ENCODE measurements around the gene AUH. TPM values are rescaled to one million over a fixed set of nuclear protein-coding genes. Genes with fewer than 3 reads are reported as not detected.
"Not testable (repeated sequence)": the region's sequence is repeated elsewhere in the genome, so short reads cannot be mapped to it uniquely, and the experiment has no call there.

Gene AUH
- total RNA-seq, 1 donor = 13.4 TPM

GRCh38 chr9:91392435-91392834, 30.7 kb upstream of the AUH start:
- DNase-seq (ENCODE audit: low read depth) = no peak
- no peak for TF ChIP-seq CTCF (IDR thresholded peaks at IDR 0.05; ENCODE audit: insufficient read depth, low read depth, low read length)
- no peak overlapping the region for H3K4me3 ChIP-seq (ENCODE audit: low read depth, low read length)

GRCh38 chr9:91391818-91392217, 30.1 kb upstream of the AUH start:
- DNase-seq (ENCODE audit: low read depth) = no peak
- H3K4me3 ChIP-seq (ENCODE audit: low read depth, low read length) = no peak overlapping the region
- no peak for TF ChIP-seq CTCF (IDR thresholded peaks at IDR 0.05; ENCODE audit: insufficient read depth, low read depth, low read length)

GRCh38 chr9:91391412-91391811, 29.7 kb upstream of the AUH start:
- no peak for DNase-seq (ENCODE audit: low read depth)
- no peak overlapping the region for H3K4me3 ChIP-seq (ENCODE audit: low read depth, low read length)
- TF ChIP-seq CTCF (IDR thresholded peaks at IDR 0.05; ENCODE audit: insufficient read depth, low read depth, low read length) = no peak

- H3K4me3 ChIP-seq (ENCODE audit: low read depth, low read length); DNase-seq (ENCODE audit: low read depth): not testable (repeated sequence)
These were observed 28.0 kb upstream of the AUH start for GRCh38 chr9:91389686-91390085.

GRCh38 chr9:91386765-91387164, 25.0 kb upstream of the AUH start:
- DNase-seq (ENCODE audit: low read depth) = no peak
- no peak for TF ChIP-seq CTCF (IDR thresholded peaks at IDR 0.05; ENCODE audit: insufficient read depth, low read depth, low read length)
- no peak overlapping the region for H3K4me3 ChIP-seq (ENCODE audit: low read depth, low read length)

- TF ChIP-seq CTCF (IDR thresholded peaks at IDR 0.05; ENCODE audit: insufficient read depth, low read depth, low read length) = no peak
- no peak overlapping the region for H3K4me3 ChIP-seq (ENCODE audit: low read depth, low read length)
- DNase-seq (ENCODE audit: low read depth) = no peak
These were observed 23.2 kb upstream of the AUH start for GRCh38 chr9:91384954-91385353.

- no peak overlapping the region for H3K4me3 ChIP-seq (ENCODE audit: low read depth, low read length)
- DNase-seq (ENCODE audit: low read depth) = no peak
- no peak for TF ChIP-seq CTCF (IDR thresholded peaks at IDR 0.05; ENCODE audit: insufficient read depth, low read depth, low read length)
These were observed 21.9 kb upstream of the AUH start for GRCh38 chr9:91383577-91383976.
